HS-27A (cell line): Measurements from ENCODE around the gene RBM8A.

Experiments
- DNase-seq: peaks from one replicate; pipeline ENCODE4 v3.0.0-alpha.2; 2012; ENCODE audit warnings: low read depth, missing footprints

RBM8A gene

DNA sequence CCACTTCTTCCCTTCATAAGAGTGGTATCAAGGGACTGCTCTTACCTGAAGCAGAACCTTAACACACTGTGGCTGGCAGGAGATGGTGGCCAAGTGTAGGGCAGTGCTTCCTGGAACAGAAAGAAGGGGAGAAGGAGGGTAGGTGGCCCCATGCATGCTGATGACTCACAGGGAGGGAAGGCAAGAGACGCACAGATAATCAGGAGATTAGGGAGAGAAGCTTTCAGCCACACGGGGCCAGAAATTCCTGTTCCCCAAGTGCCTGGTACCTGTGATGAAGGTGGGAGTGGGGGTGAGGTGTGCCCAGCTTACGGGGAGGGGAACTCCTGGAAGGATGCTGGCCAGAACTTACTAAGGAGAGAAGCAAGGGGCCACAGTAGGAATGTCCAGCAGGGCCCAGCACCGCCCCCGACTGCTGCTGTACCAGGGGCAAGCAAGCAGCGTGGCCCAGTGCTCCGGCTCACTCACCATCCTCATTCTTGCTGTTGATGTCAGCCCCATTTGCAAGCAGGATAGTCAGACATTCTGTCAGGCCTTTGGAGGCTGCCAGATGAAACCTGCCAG is 49.3 kb downstream of the RBM8A start:
- no peak for DNase-seq

DNA sequence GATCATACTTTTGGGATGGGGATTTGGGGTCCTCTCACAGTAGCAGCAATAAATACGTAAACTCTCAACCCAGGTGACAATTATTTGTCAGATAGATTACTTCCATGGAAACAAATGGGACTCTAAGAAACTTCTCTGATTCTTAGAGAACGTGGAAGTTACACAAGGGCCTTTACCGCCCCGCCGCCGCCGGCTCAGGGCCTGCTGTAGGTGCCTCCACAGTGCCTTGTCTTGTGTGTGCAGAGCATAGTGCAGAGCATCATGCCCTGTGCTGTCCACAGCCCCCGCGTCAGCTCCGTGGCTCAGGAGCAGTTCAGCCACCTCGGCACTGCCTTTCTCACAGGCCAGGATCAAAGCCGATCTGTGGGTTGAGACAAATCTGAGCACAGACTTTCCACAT is 52.6 kb downstream of the RBM8A start:
- no peak for DNase-seq

DNA sequence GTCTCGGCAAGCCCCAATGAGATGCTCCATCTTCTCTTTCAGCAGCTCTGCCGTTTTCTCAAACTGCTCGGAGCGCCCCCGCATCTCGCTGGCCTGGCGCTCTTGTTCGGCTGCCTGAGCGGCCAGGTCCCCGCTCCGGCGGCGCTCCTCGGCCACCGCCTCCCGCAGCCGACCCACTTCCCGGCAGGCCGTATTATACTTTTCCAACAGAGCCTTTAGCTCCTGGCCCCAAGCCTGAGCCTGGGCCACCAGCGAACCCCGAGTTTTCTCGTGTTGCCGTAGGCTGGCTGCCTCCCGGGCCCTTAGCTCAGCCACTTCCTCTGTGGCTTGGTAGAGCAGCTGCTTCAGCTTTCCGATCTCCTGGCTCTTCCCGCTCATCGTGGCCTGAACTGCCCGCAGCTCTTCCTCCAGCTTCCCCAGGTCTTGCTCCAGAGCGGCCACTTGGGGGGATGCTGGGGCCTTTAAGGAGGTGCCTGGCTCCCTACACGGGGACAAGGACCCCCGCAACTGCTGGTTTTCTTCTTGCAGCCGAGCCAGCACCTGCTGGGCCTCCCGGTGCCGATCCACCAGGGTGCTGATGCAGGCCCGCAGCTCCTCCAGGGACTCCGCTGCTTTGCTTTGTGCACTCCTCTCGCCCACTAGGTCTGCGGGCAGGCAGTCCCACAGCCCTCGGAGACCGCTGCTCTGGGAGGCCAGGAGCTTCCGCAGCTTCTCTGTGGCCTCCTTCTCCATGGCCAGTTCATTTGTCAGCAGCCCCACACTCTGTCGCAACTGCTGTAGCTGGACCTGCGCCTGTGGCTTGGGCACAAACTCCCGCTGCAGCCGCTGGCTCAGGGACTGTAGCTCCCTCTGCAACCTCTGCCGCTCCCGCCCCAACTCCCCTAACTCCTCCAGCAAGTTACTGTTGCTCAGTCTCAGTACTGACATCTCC is 55.0 kb downstream of the RBM8A start:
- no peak for DNase-seq
